Activated CD8-positive, alpha-beta memory T cell treated with anti-CD3 and anti-CD28 coated beads for 4 hours (primary cell): Measurements from ENCODE around the gene VHLL.
A peak's percentile ranks its signal among the peaks of the same experiment; 100 is the strongest.
"Not testable (repeated sequence)": the region's sequence is repeated elsewhere in the genome, so short reads cannot be mapped to it uniquely, and the experiment has no call there.

ENCODE experiments used
- DNase-seq, 2 donors: peaks; one replicate each; pipeline ENCODE4 v3.0.0-alpha.2; 2020; ENCODE audit warnings: low read depth in 2 of 2

The VHLL gene

DNA sequence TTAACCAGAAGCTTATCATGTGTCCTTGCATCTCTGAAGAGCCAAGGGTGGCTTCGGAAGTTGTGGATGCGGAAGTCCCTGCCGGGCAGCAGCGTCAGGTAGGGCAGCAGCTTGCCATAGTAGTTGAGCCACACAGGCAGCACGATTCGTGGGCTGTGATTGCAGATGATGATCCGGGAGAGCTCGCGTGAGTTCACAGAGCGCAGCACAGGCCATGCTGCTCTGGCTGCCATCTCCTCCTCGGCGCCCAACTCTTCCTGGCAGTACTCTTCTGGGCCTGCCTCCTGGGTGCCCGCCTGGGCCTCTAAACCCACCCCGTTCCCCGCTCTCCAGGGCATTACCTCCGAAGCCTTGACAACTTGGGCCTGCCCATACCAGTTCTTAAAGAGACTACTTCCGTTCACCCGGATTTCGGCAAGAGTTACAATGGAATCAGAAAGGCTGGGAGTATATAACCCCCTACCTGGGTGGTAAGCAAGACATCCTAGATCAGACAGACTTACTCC, at the start of gene VHLL:
Gene VHLL (minus strand): TSS at position 456 of the 506 bp plus-strand sequence. CDS start 118 bp downstream, at position 338.
- no peak for DNase-seq

DNA sequence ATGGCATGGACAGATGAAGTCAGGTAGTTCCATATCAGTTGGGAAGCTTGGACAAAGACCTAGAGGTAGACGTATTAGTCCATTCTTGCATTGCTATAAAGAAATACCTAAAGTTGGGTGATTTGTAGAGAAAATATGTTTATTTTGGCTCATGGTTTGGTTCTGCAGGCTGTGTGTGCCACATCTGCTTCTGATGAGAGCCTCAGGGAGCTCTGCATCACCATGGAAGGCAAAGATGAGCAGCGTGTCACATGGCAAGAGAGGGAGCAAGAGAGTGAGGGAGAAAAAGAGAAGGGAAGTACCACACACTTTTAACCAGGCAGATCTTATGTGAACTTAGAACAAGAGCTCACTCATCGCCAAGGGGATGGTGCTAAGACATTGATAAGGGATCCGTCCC, 48.2 kb upstream of the VHLL start:
- no peak for DNase-seq

DNA sequence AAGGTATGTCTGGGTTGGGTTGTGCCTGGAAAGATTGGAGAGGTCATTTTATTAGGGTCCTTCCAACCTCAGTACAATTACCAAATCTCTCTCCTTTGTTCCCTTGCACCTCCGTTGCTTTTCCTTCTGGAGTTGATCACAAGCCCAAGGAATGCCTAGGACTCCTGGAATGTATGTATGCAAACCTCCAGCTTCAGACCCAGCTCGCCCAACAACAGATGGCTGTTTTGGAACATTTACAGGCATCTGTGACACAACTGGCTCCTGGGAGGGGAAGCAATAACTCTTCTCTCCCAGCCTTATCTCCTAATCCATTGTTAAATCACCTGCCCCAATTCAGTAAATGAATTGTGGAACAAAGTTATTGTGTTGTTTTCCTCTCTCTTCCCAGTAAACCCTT, 47.5 kb upstream of the VHLL start:
- no peak for DNase-seq

DNA sequence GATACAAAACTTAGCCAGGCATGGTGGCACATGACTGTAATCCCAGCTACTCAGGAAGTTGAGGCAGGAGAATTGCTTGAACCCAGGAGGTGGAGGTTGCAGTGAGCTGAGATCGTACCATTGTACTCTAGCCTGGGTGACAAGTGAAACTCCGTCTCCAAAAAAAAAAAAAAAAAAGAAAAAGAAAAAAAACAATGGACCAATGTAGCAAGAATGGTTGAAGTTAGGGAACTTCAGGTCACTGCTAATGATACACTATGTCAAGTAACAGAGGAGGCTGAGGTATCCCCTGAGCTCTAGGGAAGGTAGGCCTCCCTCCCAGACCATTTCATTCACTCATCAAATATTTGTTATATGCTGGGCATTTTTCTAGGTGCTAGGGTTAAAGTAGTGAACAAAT, 46.9 kb upstream of the VHLL start:
- not testable (repeated sequence) for DNase-seq

DNA sequence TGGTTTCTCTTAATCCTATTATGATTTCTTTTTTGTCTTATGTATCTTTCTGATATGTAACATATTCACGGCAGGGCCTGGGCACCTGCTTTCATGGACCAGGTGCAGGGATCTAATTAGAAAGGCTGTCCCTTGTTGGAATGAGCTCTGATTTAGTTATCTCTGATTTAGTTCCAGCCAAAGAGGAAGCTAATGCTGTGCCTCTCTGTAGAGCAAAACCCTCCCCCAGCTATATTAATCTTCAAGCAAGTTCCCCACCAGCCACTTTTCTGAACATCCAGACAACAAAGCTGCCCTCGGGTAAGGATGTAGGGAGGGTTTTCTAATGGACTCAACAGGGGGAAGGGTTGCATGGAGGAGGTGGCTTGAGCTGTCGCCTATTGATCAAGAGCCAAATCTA, 45.3 kb upstream of the VHLL start:
- DNase-seq: no peak

DNA sequence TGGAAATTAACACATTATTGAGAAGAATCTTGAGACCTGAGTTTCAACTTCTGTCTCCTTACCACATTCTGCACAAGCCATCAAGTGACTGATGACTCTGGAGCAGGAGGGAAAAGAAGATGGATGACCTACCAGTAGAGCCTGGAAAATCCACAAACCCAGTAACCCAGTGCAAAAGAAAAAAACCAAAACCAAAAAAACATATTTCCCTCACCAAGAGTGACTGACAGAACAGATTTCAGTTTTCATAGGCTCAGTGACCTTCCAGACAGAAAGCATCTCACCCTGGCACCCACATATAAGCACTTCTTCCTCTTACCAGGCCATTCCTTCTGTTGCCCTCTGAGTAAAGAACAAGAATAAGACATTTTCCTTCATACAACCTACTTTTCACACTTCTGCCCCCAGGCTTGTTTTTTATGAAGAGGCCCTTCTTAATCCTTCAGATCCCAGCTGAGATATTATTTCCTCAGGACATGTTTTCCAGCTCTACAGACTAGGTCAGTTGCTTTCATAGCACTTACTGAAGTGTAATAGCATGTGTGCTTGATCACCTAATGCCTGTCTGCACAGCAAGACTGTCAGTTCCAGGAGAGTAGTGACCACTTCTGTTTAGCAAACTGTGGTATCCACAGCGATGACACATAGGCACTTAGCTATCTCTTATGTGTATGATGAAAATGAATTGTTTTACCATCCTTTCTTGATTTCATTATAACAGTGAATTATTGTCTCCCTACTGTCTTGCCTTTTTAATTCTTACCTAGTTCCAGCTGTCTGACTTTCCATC, 43.3 kb upstream of the VHLL start:
- DNase-seq: no peak

DNA sequence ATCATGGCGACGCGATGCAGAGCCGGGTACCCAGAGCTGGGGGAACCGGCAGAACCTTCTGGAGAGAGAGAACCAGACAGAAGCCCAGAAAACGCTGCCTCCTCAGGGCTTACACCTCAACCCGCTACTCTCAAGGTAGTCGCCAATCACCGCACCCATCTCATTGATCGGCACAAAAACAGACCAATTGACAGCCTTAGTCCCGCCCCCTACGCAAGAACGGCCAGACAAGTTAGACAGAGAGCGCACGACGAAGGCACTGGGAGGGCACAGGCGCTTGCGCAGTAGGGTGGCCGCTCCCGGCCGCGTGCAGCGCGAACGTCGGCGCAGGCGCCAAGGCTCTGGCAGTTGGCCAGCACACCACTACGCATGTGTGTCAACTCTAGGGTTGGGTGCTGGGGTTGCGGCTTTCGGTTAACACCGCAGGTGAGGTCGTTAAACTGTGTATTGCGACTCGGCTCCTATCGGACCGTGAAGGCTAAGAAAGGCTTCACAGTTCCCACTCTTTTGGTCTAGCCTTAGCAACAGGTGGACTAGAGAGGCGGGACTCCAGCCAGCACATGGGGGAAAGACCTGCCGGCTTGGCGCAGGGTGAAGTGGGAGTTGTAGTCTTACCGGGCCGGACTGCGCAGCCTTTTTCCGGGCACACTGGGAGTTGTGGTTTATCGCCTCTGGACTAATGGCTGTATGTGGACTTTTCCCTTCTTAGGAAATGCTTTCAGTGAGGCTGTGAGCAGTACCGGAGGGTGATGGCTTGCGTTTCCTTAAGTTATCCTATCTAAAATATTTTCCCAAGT, 39.3 kb upstream of the VHLL start, which contains the start of the genes CCT3 and TSACC:
Gene CCT3 (minus strand): TSS at position 113 of the 797 bp plus-strand sequence. CDS start 108 bp downstream, at position 5.
Gene TSACC (plus strand): TSS at position 347 of the 797 bp plus-strand sequence. CDS start 1,232 bp downstream, outside the sequence.
- DNase-seq: peak; percentile 98

DNA sequence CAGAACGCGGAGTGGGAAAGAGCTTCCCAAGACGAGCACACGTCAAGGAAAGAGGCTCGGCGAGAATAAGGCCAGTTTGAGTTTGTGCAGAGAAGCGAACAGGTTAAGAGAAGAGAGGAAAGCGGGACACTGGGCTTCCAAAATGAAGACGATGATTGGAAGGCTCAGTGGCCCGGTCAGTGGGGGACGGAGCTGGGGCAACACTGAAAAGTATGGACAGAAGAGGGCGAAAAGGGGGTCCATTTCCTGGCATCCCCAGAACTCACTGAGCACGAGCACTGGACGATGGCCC, 38.7 kb upstream of the VHLL start:
- no peak for DNase-seq

DNA sequence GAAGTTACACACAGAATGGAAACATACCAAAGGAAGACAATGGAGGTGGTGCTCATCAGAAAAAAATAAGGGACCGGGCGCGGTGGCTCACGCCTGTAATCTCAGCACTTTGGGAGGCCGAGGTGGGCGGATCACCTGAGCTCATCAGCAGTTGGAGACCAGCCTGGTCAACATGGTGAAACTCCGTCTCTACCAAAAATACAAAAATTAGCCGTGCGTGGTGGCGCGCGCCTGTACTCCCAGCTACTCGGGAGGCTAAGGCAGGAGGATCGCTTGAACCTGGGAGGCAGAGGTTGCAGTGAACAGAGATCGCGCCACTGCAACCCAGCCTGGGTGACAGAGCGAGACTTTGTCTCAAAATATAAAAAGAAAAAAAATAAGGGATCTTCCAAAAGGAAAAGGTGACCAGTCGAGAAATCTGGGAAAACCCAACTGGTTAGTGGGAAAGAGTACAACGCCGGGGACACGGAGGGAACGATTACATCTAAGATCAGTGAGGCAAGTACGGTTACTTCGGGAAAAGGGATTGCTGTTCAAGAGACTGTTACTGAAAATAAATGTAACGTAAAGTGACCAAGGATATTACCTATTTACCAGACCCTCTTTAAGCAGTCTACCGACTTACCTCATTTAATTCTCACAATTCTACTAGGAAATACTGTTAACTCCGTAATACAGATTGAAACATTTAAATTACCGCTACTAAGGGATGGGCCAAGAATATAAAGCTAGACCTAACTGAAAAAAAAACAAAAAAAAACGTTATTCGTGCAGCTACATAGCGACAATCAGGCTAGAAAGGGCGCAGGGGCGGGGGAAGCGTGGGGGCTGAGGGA, 38.2 kb upstream of the VHLL start:
- no peak for DNase-seq

DNA sequence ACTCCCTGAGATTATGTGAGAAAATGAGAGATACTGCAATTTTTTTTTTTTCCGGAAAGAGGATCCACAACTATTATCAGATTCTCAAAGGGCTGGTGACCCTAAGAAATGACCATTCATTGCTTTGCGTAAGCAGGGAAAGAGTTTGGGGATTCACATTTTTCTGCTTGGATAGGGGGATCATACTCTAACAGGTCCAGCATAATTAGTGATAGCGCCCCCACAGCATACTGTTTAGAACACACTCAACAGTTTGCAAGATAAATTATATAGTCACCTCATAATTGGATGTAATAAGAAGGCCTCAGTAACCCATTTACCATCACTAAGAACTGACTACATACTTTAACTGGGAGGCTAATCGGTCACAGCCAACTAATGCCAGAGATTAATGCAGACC, 37.1 kb upstream of the VHLL start:
- DNase-seq: no peak

DNA sequence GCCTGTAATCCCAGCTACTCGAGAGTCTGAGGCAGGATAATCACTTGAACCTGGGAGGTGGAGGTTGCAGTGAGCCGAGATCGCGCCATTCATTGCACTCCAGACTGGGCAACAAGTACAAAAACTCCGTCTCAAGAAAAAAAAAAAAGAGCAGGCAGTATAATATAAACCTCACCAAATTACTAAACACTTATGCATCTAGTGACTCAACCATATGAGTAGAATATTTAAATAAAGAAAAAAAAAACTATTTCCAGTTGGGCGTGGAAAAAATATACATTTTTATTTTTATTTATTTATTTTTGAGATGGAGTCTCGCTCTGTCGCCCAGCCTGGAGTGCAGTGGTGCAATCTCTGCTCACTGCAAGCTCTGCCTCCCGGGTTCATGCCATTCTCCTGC, 24.1 kb upstream of the VHLL start:
- not testable (repeated sequence) for DNase-seq

DNA sequence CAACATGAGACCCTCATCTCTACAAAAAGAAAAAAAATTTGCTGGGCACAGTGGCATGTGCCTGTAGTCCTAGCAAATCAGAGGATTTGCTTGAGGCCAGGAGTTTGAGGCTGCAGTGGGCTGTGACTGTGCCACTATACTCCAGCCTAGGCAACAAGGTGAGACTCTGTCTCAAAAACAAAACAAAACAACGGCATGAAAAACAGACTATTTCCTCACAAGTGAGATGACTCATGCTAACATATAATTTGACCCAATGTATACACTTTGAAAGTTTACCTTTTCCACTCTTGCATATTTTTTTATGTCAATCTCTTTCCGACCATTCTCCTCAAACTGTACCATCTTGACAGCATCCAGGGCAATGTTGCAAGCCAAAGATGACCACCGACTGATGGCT, 21.5 kb upstream of the VHLL start:
- no peak for DNase-seq

DNA sequence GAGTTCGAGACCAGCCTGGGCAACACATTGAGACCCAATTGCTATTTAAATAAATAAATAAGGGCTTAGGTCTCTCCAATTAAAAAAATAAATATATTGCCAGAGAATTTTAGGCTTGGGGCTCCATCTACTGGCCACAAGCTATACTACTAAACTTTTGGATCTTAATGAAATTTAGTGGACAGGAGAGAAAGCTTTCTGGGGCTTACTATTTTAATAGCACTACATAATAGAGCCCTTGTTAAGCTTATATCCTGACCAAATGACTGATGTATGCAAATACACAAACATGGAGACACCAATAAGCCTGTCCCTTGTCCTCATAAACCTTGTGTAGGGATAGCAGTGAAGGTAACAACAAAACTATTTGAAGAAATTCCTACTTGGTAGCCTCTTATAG, 20.6 kb upstream of the VHLL start:
- DNase-seq: no peak

DNA sequence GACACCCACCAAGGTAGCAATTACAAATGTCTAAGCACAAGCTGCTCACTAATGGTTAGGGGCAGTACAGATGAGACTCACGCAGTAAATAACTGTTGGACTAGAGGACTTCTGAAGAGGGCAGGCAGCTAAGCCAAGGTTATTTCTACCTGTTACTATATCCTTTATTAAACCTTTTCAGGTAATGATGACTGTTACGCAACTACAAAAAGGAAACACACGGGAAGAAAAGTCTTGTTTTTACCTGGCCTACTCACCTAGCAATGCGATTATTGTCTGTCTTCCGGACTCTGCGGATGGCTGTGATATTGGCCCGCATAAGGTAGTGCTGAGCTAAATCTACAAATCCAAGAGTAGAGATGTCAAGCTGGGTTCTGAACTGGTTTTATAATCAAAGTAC, 17.8 kb upstream of the VHLL start:
- no peak for DNase-seq

DNA sequence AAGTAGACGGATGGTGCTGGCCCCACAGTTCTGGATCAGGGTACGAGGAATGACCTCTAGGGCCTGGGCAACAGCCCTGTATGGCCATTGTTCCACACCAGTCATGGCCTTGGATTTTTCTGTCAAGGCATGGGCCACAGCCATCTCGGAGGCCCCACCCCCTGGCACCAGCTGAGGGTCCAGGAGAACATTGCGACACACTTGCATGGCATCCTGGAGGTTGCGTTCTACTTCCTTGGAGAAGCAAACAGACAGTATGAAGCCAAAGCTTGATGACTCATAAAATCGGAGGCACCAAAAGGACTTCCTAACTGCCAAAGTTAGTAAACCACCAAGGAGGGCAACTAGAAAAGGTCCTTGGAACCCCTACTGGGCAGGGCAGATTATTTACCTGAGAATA, 11.9 kb upstream of the VHLL start:
- DNase-seq: no peak

DNA sequence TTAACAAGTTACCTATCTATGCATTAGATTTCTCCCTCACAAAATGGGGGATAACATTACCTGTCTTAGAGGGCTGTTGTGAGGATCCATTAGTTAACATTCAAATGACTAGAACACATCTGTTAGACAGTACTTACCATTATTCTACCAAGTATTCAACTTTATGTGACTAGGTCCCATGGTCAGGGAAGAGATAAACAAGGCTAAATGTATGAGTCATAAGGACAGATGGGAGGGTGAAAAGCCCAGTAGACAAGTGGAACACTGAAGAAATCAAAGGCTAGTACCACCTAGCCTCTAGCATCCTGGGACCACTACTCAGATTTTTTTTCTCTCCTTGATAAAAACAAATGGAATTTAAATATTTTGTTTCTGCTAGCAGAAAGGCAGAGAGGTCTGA, 9.0 kb upstream of the VHLL start:
- DNase-seq: no peak

DNA sequence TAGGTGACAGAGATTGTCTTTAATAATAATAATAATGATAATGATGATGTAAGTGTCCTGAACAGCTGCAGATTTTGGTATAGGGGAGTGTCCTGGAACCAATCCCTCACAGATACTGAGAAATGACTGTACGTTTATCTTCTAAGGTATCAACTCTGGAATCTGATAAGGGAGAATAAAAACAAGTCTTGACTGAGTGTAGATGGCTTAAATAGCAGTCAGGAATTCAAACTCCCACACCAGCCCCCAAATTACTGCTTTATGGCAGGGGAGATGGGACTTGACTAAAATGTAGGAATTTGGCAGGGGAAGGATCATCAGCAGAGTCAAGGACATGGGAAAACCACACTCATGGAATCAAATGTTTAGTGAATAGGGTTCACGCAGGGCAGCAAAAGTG, 6.1 kb upstream of the VHLL start:
- no peak for DNase-seq

DNA sequence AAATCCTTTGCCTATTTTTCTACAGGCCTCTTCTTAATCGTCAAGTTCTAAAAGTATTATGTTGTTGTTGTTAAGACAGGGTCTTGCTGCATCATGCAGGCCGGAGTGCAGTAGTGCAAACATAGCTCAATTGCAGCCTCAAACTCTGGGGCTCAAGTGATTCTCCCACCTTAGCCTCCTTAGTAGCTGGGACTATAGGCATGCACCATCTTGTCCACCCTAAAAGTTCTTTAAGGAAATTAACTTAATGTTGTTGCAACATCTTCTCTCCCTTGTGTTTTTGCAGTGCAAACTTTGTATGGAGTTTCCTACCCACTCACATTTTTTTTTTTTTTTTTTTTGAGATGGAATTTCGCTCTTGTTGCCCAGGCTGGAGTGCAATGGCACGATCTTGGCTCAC, 4.1 kb upstream of the VHLL start:
- no peak for DNase-seq

DNA sequence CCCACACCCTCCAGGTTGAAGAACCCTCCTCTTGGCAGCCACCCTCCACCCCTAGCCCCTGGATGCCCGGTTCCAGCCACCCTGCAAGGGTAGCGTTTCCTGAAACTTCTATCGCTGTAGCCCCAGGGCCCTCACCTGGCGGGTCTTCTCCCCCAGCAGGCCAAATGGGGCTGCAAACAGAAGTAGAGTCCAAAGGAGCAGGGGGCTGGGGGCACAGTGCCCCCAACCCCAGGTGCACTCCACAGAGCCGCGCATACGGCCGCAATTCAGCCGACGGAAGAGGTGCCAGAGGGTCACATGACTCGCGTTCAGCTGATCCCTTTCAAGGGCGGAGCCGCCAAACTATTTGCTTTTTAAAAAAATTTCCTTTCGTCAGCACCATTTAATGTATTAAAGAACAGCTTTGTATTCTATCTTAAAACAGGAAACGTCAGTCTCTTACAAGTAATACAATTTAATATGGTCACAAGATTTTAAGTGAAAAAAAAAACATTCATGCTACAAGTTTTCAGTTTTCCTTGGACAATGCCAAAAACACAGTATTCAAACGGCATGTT, 3.6 kb downstream of the VHLL start, which contains the start of gene GLMP:
Gene GLMP (minus strand): TSS at position 289 of the 557 bp plus-strand sequence. CDS start 34 bp downstream, at position 255.
- DNase-seq: peak; percentile 4 to 30

DNA sequence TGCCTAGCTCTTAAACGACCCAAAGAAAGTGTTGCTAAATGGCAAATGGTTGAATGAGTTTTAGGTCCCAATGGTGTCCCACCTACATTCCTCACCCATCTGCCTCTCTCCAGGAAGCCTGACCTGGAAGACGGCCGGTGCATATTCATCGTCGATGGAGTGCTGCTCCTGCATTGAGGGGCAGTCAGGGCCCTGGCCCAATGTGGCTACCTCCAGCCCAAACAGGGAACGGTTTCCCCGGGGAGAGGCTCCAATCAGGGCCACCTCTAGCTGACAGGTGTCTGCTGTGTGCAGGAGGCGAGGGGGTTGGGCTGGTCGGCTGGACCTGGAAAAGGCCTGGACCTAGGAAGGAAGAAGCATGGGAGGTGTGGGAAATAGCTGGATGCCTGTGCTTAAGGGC, 5.2 kb downstream of the VHLL start:
- no peak for DNase-seq

DNA sequence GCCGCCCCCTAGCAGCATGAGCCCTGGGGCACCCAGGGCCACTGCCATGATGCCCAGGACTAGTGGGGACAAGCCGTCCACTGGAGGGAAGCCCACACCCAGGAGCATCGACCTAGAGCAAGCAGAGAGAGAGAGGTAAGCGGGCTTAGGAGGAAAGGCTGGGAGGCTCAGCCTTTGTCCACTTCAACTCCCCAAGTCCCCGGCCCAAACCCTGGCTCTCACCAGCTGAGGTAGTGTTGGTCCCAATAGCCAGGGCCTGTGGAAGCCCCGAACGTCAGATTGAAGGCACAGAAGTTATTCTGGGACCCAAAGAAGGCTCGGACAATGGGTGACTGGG, 6.0 kb downstream of the VHLL start:
- no peak for DNase-seq
